ENCODE data around the gene BAD.
A peak's percentile ranks its signal among the peaks of the same experiment; 100 is the strongest.

The BAD gene

GRCh38 chr11:64284962-64285884 is 758 bp upstream of the BAD start, which contains the start of gene GPR137:
Gene GPR137 (plus strand): TSS chr11:64285848. CDS start chr11:64286525, 677 bp downstream.
- Histone ChIP-seq H3K4me1 (ENCODE audit: control extremely low read depth in 1 of 4, control insufficient read depth in 4 of 4, insufficient read depth in 4 of 4, low read length in 3 of 4) (peaks cover 0 to 21% (median 20%) of the 10 kb centered on the region in 4 experiments), H3K4me3 (ENCODE audit: control insufficient read depth in 1 of 7, extremely low read depth in 1 of 7, insufficient read depth in 4 of 7, low read depth in 2 of 7, low read length in 6 of 7) (peak within 1 kb of the TSS; percentile 54 to 92 (median 81)), H3K9me3 (ENCODE audit: control extremely low read depth in 1 of 5, control insufficient read depth in 4 of 5, insufficient read depth in 2 of 5, low read depth in 1 of 5, low read length in 4 of 5) (no peaks in the 10 kb centered on the region), H3K27me3 (replicated peaks in 2 of 5; ENCODE audit: control insufficient read depth in 4 of 5, insufficient read depth in 5 of 5, low read length in 4 of 5) (peaks cover 0 to 10% (median 0%) of the 10 kb centered on the region in 5 experiments), H3K27ac (ENCODE audit: insufficient read depth in 1 of 2, low read depth in 1 of 2, low read length in 2 of 2, poor library complexity in 1 of 2, severe bottlenecking in 2 of 2) (peak within 1 kb of the TSS; percentile 98 to 99), H3K36me3 (ENCODE audit: control insufficient read depth in 4 of 4, insufficient read depth in 4 of 4, low read length in 3 of 4) (peaks cover 0 to 12% (median 2%) of the 10 kb centered on the region in 4 experiments)
- DNase-seq = peak; percentile 81 to 91 (median 89)
- WGBS (ENCODE audit: insufficient coverage) = under 1% methylated on average over 63 of the region's 102 CpGs
- ChIA-PET CTCF (interaction anchor here (0.8 to 6.4 kb wide), 8 partner anchors 8 to 78 kb away, joined by 3 to 42 read pairs (median 4); partner anchors contain the start of genes CATSPERZ and TRMT112), POLR2A (interaction anchor here (0.6 to 2.9 kb wide), 6 partner anchors 15 to 1135 kb away, joined by 3 to 30 read pairs (median 3); partner anchors contain the start of genes FKBP2 and PPP1R14B)

- Histone ChIP-seq H3K9me3 (ENCODE audit: control extremely low read depth in 1 of 5, control insufficient read depth in 4 of 5, insufficient read depth in 2 of 5, low read depth in 1 of 5, low read length in 4 of 5) (no peaks in the 10 kb centered on the region), H3K4me3 (ENCODE audit: control insufficient read depth in 1 of 7, extremely low read depth in 1 of 7, insufficient read depth in 4 of 7, low read depth in 2 of 7, low read length in 6 of 7) (no peak overlapping the region), H3K27ac (ENCODE audit: insufficient read depth in 1 of 2, low read depth in 1 of 2, low read length in 2 of 2, poor library complexity in 1 of 2, severe bottlenecking in 2 of 2) (peak overlapping the region; percentile 28 to 99), H3K27me3 (replicated peaks in 2 of 5; ENCODE audit: control insufficient read depth in 4 of 5, insufficient read depth in 5 of 5, low read length in 4 of 5) (no peaks in the 10 kb centered on the region), H3K4me1 (ENCODE audit: control extremely low read depth in 1 of 4, control insufficient read depth in 4 of 4, insufficient read depth in 4 of 4, low read length in 3 of 4) (peaks cover 0 to 21% (median 20%) of the 10 kb centered on the region in 4 experiments), H3K36me3 (ENCODE audit: control insufficient read depth in 4 of 4, insufficient read depth in 4 of 4, low read length in 3 of 4) (peaks cover 4 to 21% (median 9%) of the 10 kb centered on the region in 4 experiments)
- DNase-seq = no peak
- 100% methylated on average over 3 of the region's 3 CpGs for WGBS (ENCODE audit: insufficient coverage)
- ChIA-PET POLR2A (interaction anchor here (2.9 kb wide), 1 partner anchor 13 kb away, joined by 30 read pairs; no protein-coding TSS in a partner anchor), CTCF (interaction anchor here (0.6 to 6.4 kb wide), 8 partner anchors 9 to 123 kb away, joined by 3 to 42 read pairs (median 6); partner anchors contain the start of genes CATSPERZ, FERMT3 and PLCB3)
These were observed 1.4 kb downstream of the BAD start for GRCh38 chr11:64283092-64283491.

- no peak for DNase-seq
- 98% methylated on average over 15 of the region's 22 CpGs for WGBS (ENCODE audit: insufficient coverage)
- CTCF ChIA-PET = interaction anchor here (0.6 to 6.4 kb wide), 5 partner anchors 11 to 122 kb away, joined by 3 to 42 read pairs (median 3); partner anchors contain the start of gene CATSPERZ
- Histone ChIP-seq H3K4me1 (ENCODE audit: control extremely low read depth in 1 of 4, control insufficient read depth in 4 of 4, insufficient read depth in 4 of 4, low read length in 3 of 4) (peaks cover 0 to 21% (median 20%) of the 10 kb centered on the region in 4 experiments), H3K36me3 (ENCODE audit: control insufficient read depth in 4 of 4, insufficient read depth in 4 of 4, low read length in 3 of 4) (peaks cover 4 to 26% (median 12%) of the 10 kb centered on the region in 4 experiments), H3K9me3 (ENCODE audit: control extremely low read depth in 1 of 5, control insufficient read depth in 4 of 5, insufficient read depth in 2 of 5, low read depth in 1 of 5, low read length in 4 of 5) (no peaks in the 10 kb centered on the region), H3K27me3 (replicated peaks in 2 of 5; ENCODE audit: control insufficient read depth in 4 of 5, insufficient read depth in 5 of 5, low read length in 4 of 5) (no peaks in the 10 kb centered on the region), H3K27ac (ENCODE audit: insufficient read depth in 1 of 2, low read depth in 1 of 2, low read length in 2 of 2, poor library complexity in 1 of 2, severe bottlenecking in 2 of 2) (no peak overlapping the region), H3K4me3 (ENCODE audit: control insufficient read depth in 1 of 7, extremely low read depth in 1 of 7, insufficient read depth in 4 of 7, low read depth in 2 of 7, low read length in 6 of 7) (no peak overlapping the region)
- POLR2A ChIA-PET = interaction anchor here (0.7 kb wide), 1 partner anchor 45 kb away, joined by 6 read pairs; no protein-coding TSS in a partner anchor
These were observed 2.3 kb downstream of the BAD start for GRCh38 chr11:64281957-64282770.

GRCh38 chr11:64278576-64279190 is 5.8 kb downstream of the BAD start:
- no peaks in the 10 kb centered on the region for H3K9me3 ChIP-seq (ENCODE audit: control extremely low read depth in 1 of 5, control insufficient read depth in 4 of 5, insufficient read depth in 2 of 5, low read depth in 1 of 5, low read length in 4 of 5)
- CTCF ChIA-PET = interaction anchor here (0.7 to 4.8 kb wide), 4 partner anchors 11 to 54 kb away, joined by 3 to 19 read pairs (median 4); partner anchors contain the start of gene CATSPERZ
- no peaks in the 10 kb centered on the region for H3K27me3 ChIP-seq (replicated peaks in 2 of 5; ENCODE audit: control insufficient read depth in 4 of 5, insufficient read depth in 5 of 5, low read length in 4 of 5)
- peaks cover 0 to 5% (median under 1%) of the 10 kb centered on the region in 4 experiments for H3K4me1 ChIP-seq (ENCODE audit: control extremely low read depth in 1 of 4, control insufficient read depth in 4 of 4, insufficient read depth in 4 of 4, low read length in 3 of 4)
- no peak overlapping the region for H3K4me3 ChIP-seq (ENCODE audit: control insufficient read depth in 1 of 7, extremely low read depth in 1 of 7, insufficient read depth in 4 of 7, low read depth in 2 of 7, low read length in 6 of 7)
- WGBS (ENCODE audit: insufficient coverage) = 93% methylated on average over 8 of the region's 8 CpGs
- H3K36me3 ChIP-seq (ENCODE audit: control insufficient read depth in 4 of 4, insufficient read depth in 4 of 4, low read length in 3 of 4) = peaks cover 6 to 33% (median 24%) of the 10 kb centered on the region in 4 experiments
- no peak for DNase-seq
- POLR2A ChIA-PET = no interaction called here
- H3K27ac ChIP-seq (ENCODE audit: insufficient read depth in 1 of 2, low read depth in 1 of 2, low read length in 2 of 2, poor library complexity in 1 of 2, severe bottlenecking in 2 of 2) = no peak overlapping the region

- Histone ChIP-seq H3K9me3 (ENCODE audit: control extremely low read depth in 1 of 5, control insufficient read depth in 4 of 5, insufficient read depth in 2 of 5, low read depth in 1 of 5, low read length in 4 of 5) (no peaks in the 10 kb centered on the region), H3K27ac (ENCODE audit: insufficient read depth in 1 of 2, low read depth in 1 of 2, low read length in 2 of 2, poor library complexity in 1 of 2, severe bottlenecking in 2 of 2) (no peak overlapping the region), H3K27me3 (replicated peaks in 2 of 5; ENCODE audit: control insufficient read depth in 4 of 5, insufficient read depth in 5 of 5, low read length in 4 of 5) (no peaks in the 10 kb centered on the region), H3K36me3 (ENCODE audit: control insufficient read depth in 4 of 4, insufficient read depth in 4 of 4, low read length in 3 of 4) (peaks cover 4 to 33% (median 24%) of the 10 kb centered on the region in 4 experiments), H3K4me1 (ENCODE audit: control extremely low read depth in 1 of 4, control insufficient read depth in 4 of 4, insufficient read depth in 4 of 4, low read length in 3 of 4) (peaks cover 0 to 9% (median 5%) of the 10 kb centered on the region in 4 experiments), H3K4me3 (ENCODE audit: control insufficient read depth in 1 of 7, extremely low read depth in 1 of 7, insufficient read depth in 4 of 7, low read depth in 2 of 7, low read length in 6 of 7) (no peak overlapping the region)
- whole genome bisulfite sequencing (ENCODE audit: insufficient coverage) = 99% methylated on average over 14 of the region's 17 CpGs
- POLR2A ChIA-PET = no interaction called here
- CTCF ChIA-PET = interaction anchor here (0.6 to 4.8 kb wide), 7 partner anchors 9 to 48 kb away, joined by 3 to 19 read pairs (median 3); partner anchors contain the start of genes CATSPERZ and GPR137
- DNase-seq = no peak
These were observed 7.6 kb downstream of the BAD start for GRCh38 chr11:64276653-64277431.

Measured in common myeloid progenitor, CD34-positive (primary cell).